HG03025 (cell line): ENCODE data around the gene HSPA1L.

Experiments
- ATAC-seq: cut with Tn5 transposase; IDR thresholded peaks from one replicate; pipeline ENCODE4 v1.9.1; 2021; ENCODE audit warnings: mild to moderate bottlenecking, moderate library complexity; ENCODE audit not compliant: unreplicated experiment, low FRiP score

The HSPA1L gene

GRCh38 chr6:31785475-31785874, 29.6 kb downstream of the HSPA1L start:
- ATAC-seq: no peak

- no peak for ATAC-seq
Observed at GRCh38 chr6:31784098-31784925, 30.8 kb downstream of the HSPA1L start.

DNA sequence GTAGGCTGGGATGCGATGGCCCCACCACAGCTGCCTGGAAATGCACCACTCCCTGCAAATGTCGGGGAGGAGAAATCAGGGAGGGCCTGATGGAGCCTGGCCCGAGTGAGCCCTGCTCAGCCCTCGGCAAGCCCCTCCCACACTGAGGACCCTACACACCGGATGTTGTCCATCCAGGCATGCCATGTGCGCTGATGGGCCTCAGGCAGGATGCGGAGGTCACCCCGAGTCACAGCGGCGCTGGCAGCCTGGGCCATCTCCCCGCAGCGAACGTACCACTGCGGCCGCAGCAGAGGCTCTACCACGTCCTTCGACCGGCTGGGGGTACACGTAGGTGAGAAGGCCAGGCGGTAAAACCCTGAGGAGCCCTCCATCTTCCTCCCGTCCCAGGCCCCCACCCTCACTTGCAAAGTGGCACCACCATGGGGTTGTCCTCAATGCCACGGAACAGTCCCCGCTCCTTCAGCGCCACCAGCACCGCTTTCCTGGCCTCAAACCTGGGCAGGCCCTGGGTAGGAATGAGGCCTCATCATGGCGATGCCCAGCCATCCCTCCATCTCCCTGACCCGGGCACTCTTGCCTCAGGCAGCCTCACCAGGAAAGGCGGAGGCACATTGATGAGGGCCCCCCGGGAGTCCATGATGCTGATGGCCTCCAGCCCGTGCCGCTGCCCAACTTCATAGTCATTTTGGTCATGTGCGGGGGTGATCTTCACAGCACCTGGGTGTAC, 32.8 kb downstream of the HSPA1L start:
- no peak for ATAC-seq

DNA sequence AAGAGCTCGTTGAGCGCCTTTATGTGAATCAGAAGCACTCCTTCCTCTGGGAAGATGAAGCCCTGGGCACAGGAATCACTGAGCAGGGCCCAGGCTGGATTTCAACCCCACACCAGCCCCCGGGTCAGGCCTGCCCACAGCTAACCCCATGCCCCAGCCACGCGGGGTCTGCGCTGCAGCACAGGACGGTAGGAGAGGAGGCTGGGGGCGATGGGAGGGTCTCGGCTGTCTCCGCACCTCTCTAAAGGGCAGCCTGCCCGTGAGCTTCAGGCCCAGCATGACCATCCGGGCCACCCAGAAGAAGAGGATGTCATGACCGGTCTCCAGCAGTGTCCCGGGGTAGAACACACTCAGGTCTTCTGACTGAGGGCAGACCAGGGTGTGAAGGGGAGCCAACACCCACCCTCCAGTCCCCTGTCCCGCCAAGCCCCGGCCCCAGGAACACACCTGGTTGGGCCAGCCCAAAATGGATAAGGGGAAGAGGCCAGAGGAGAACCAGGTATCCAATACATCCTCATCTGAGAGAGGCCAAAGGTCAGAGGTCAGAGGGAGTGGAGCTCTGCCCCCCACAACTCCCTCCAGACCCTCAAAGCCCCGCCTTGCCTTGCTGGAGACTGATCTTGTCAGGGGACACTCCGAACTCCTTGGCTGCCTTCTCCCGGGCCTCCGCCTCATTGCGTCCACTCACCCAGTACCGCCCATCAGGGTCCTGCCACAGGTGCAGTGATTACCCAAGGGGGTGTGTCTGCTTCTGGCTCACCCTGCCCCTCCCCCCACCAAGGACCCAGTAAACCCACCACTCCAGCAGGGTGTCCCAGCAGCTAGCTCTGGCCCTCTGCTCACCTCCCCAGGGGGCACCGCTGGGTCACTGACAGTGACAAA, 33.6 kb downstream of the HSPA1L start:
- no peak for ATAC-seq

DNA sequence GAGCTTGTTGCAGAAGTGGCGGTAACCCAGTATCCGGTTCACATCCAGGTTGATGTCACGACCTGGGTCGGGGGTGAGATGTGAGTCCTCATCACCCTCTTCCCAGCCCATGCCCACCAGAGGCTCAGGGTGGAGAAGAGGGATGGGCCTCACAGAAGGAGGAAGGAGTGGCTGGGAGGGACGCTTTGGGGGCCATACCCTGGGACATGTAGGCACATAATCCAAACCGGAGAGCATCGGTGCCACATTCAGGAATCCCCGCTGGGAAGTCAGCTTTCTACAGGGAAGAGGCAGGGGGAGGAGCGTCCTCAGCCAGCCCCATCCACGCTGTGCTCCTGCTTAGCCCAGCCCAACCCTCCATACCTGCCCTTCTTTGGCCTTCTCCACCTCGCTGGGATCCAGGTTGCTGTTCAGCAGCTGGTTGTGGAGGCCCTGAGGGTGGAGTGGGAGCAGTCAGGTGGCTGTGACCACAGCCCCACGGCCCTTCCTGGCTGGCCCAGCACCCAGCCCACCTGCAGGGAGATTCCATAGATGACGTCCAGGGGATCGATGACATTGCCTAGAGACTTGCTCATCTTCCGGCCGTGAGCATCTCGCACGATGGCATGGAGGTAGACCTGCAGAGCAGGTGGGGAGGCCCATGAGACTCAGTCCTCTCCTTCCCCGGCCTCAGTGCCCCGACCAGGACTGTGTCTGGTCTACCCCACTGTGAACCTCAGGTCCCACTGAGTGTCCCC, 34.4 kb downstream of the HSPA1L start:
- no peak for ATAC-seq

DNA sequence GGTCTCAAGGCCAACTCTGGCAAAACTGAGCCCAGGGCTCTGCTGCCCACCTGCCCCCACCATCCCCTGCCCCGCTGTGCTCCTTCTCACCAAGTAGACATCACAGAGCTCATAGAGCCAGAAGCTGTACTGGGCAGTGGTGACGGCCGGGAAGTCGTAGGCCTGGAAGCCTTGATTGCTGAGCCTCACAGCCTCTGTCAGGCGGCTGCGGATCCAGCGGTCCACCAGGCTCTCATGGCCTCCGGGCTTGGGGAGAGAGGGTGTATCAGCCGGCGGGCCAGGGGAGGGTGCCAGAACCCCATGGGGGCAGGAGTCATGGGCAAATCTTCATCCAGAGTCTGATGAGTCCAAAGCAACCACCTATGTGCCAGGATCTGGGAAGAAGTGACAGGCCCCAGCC, 35.2 kb downstream of the HSPA1L start:
- ATAC-seq: no peak

GRCh38 chr6:31778999-31779885, 35.8 kb downstream of the HSPA1L start:
- ATAC-seq: no peak

DNA sequence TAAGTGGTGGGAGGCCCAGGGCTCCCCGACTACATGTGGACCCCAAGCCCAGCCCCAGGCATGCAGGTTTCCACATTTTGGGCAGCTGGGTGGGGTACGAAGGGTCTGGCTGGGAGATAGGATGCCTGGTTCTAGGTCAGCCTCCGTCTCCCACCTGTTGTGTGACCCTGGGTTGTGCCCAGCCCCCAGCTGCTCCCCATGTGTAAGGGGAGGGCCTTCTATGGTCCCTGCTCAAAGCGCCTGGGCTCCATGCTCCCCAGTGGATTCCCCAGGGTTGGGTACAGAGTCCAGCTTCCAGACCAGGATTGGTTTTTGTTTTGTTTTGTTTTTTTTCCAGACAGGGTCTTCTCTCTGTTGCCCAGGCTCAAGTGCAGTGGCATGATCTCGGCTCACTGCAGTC, 36.9 kb downstream of the HSPA1L start:
- ATAC-seq: no peak

DNA sequence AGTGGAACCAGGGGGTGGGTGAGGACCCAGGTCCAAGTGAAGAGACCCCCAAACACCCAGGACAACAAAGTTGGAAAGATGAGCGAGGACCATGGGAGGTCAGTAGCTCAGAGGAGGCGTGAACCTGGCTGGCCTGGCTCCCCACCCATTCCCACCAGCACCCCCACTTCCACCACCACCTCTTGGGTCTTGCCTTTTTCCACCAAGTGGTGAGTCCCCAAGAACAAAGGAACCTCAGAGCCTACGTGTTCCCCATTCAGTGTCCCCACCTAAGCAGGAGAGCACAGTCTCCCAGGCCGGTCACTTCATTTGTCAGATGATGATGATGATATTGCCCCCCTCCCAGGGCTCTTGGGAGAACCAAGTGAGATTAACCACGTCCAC, 37.4 kb downstream of the HSPA1L start:
- ATAC-seq: no peak

GRCh38 chr6:31776989-31777666, 38.0 kb downstream of the HSPA1L start, which contains the start of gene VWA7:
Gene VWA7, minus strand, starts transcription at chr6:31777328. Its CDS starts 549 bp downstream, at chr6:31776779.
- ATAC-seq: no peak

- ATAC-seq: no peak
Observed at GRCh38 chr6:31776485-31776988, 38.5 kb downstream of the HSPA1L start.

DNA sequence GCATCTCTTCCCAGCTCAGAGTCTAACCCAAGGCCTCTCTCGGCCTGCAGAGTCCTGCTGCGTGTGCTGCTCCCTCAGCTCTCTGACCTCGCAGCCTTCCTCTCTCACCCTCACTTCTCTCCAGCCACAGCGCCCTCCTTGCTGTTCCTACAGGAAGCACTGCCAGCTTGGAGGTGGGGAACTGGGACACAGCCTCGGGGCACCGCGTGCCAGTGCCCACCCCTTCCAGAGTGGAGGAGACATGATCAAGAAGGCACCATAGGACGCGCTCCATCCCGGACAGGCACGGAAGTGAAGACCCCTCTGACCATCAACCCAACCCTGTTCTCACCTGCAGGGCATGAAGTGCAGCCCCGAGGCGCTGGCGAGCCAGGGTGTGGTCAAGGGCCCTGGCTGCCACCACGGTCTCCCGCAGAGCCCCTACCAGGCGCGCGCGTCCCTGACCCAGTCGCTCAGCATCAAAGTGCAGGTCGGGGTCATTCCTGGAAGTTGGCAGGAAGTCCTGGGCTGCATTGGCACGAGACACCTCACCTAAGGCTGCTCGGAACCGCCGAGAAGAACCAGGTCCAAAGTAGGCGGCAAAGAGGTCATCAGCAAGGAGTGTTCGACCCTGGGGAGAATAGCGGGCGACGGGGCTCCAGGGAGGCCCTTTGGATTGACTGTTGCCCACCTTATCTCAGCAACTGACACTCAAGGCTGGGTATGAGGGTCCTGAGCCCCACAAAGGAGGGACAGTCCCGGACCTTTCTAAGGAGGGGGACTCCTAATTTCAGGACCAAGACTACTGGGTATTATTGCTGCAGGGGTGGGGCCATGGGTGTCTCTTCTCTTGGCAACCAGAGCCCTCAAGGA, 39.2 kb downstream of the HSPA1L start:
- ATAC-seq: no peak

DNA sequence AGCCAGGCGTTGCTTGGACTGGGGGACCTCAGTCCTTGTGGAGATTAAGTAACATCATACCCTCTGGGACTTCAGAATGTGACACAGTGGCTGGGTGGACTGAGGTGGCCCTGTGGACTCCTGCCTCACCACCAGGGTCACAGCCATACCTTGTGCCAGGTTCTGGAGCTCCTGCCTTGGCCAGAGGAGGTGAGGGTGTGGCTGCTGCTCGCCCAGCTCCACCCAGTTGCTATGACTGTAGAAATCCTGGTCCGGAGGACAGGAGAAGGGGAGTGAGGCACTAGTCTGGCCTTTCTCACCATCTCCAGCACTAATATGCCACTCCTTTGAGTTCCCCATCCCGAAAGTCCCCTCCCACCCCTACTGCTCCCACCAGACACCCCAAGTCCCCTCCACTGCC, 39.9 kb downstream of the HSPA1L start:
- no peak for ATAC-seq

DNA sequence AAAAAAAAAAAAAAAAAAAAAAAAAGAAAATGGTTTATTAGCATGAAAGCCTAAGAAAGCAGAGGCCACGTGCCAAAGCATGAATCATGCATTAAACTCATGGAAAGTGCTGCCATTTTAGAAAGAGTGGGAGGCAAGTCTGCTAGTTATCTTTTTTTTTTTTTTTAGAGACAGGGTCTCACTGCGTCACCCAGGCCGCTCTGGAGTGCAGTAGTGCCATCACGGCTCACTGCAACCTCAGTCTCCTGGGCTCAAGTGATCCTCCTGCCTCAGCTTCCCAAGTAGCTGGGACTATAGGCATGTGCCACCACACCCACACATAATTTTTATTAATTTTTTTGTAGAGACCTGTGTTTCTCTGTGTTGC, 43.1 kb downstream of the HSPA1L start:
- ATAC-seq: no peak

GRCh38 chr6:31770860-31771259, 44.2 kb downstream of the HSPA1L start:
- no peak for ATAC-seq

GRCh38 chr6:31769684-31770371, 45.3 kb downstream of the HSPA1L start:
- ATAC-seq: no peak
